IPS-11a (cell line): ENCODE results near the gene TECPR1.
A peak's percentile ranks its signal among the peaks of the same experiment; 100 is the strongest.

Experiments
- H3K4me3 ChIP-seq: one replicate; pipeline ENCODE4 v1.5.1; 2013; ENCODE audit warnings: low read depth, low read length, control low read depth

Gene TECPR1, protein sequence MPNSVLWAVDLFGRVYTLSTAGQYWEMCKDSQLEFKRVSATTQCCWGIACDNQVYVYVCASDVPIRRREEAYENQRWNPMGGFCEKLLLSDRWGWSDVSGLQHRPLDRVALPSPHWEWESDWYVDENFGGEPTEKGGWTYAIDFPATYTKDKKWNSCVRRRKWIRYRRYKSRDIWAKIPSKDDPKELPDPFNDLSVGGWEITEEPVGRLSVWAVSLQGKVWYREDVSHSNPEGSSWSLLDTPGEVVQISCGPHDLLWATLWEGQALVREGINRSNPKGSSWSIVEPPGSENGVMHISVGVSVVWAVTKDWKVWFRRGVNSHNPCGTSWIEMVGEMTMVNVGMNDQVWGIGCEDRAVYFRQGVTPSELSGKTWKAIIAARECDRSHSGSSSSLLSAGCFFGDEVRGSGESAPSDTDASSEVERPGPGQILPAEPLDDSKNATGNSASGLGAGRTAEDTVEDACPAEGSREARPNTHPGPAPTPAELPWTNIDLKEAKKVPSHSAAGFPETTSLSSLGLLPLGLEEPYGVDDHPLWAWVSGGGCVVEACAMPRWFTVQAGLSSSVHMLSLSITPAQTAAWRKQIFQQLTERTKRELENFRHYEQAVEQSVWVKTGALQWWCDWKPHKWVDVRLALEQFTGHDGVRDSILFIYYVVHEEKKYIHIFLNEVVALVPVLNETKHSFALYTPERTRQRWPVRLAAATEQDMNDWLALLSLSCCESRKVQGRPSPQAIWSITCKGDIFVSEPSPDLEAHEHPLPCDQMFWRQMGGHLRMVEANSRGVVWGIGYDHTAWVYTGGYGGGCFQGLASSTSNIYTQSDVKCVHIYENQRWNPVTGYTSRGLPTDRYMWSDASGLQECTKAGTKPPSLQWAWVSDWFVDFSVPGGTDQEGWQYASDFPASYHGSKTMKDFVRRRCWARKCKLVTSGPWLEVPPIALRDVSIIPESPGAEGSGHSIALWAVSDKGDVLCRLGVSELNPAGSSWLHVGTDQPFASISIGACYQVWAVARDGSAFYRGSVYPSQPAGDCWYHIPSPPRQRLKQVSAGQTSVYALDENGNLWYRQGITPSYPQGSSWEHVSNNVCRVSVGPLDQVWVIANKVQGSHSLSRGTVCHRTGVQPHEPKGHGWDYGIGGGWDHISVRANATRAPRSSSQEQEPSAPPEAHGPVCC

DNA sequence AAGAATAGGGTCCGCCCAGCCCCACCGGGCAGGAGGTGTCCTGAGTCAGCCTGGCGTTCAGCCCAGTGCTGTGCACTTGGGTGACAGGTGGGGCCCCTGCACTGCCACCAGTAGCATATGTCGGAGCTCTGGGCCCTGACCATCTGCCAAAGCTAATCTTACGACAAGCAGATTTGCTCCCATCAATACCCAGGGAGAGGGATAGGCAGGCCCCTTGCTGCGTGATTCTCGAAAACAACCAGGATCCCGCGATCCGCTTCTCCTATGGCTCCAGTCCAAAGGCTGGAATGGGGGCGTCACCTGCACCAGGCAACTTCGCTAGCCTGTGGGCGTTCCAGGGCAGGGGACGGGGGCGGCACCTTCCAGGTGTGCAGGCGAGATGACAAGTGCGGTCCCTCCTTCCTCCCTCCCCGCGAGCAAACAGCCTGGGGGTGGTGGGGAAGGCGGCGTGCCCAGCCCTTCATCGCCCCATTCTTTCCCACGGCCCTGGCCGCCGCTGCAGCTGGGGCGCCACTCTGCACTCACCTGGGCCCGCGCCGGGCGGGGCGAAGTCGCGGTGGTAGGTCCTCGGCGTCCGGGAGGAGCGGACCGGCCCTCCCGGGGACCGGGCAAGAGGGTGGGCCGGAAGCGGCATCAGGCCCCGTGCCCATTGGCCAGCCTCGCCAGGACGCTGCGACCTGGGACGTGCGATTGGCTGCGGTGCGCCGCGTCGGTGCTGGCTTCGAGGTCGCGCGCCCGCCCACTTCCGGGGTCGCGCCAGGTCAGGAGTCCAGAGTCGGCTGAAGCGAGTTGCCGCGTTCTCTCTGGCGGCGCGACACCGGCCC lies at the start of gene TECPR1:
Gene TECPR1, minus strand, starts transcription at position 632 of the 824 bp plus-strand sequence. CDS start 6,086 bp downstream, outside the sequence.
- H3K4me3 ChIP-seq: peak within 1 kb of the TSS; percentile 88

GRCh38 chr7:98300595-98301372 lies 48.8 kb upstream of the TECPR1 start:
- no peak overlapping the region for H3K4me3 ChIP-seq

- H3K4me3 ChIP-seq: no peak overlapping the region
Measured at GRCh38 chr7:98297626-98298286, 45.7 kb upstream of the TECPR1 start.

DNA sequence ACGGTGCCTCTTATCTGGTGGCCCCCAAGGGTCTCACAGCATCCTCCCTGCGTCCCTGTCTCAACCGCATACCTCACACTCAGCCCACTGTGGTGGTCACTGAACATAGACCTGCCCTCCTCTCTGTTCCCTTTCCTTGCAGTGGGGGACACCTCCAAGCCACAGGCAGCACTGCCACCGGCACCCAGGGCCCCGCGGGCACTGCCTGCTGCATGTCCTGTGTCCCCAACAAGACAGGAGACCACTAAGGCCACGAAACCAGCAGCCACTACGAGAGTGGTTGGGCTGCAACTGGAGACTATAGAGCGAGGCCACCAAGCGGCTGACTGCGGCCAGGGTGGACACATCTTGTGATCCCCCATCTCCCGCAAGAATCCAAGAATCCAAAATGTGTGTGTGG lies 44.8 kb upstream of the TECPR1 start:
- H3K4me3 ChIP-seq: no peak overlapping the region

- H3K4me3 ChIP-seq: no peak overlapping the region
Measured at GRCh38 chr7:98295467-98296192, 43.6 kb upstream of the TECPR1 start.

DNA sequence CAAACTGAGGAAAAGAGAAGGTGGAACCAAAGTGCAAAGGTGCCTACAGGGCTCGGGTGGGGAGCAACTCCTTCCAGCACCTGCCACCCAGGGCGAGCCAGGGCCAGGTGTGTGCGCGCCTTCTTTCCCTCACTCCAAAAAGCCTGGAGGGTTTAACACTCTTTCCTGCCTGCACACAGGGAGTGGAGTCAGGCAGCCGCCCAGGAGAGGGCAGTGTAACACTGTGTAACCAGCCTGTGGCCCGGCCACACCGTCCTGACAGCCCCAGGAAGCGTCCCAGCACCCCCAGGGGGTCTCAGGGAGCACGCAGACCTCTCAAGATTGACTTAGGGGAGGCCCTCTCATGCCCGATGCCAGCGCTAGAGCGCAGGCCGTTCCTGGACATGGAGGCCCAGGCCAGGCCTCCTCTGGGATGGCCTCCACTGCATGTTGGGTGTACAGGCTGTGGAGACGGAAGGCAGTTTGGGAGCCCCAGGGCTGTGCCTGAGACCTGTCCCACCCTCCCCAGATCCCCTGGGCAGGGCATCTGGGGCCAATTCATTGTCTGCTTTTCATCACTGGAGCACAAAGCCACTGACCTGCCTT lies 42.9 kb upstream of the TECPR1 start:
- H3K4me3 ChIP-seq: no peak overlapping the region

DNA sequence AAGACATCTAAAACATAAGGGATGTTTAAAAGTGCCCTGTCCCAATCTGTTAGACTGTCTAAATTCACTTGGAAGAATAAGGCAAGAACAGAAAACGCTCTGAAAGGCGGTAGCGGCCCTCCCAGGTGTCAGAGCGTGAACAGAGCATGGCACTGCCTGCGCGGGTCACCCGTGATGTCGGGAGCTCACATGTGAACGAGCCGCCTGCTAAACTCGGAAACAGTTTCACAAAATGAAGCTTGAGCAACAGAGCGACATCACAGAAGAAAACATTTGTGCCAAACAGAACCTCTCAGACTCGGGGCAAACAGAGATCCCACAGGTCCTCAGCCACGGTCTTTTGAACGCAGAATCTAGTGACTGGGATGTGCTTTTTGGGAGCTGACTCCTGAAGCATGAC lies 42.3 kb upstream of the TECPR1 start:
- H3K4me3 ChIP-seq: no peak overlapping the region

DNA sequence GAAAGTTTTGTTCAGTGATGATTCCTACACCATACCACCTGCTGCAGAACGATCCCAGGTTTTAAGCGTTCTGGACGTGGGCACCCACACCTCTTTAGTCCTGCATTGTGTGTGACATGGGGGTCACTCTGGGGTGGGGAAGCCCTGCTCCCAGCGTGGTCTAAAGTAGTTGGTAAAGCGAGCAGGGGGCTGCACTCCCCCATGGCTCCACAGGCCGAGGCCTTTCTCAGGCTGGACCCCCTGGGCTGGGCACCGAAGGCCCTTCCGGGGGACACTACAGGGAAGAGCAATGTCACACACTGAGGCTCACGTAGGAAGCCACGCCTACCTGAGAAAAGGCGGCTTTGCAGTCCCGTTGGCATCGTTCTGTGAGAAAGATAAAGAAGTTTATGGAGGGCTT lies 41.7 kb upstream of the TECPR1 start:
- H3K4me3 ChIP-seq: no peak overlapping the region

DNA sequence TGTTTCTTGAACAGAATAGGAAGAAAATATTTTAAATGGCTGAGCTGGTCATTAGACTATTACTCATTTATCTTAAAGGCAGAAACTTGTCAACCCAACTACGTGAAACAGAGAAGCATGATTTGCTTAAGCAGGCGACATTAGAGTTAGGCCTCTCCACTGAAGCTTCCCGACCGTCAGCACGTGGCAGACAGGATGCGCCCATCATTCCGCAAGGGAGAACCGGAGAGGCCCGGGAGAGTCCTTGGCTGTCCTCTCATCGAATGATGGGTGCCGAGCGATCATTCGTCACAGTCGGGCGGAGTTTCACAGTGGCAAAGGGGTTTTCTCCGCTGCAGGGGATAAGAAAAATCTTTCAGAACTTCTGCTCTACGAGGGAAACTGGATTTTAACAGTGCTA lies 41.2 kb upstream of the TECPR1 start:
- no peak overlapping the region for H3K4me3 ChIP-seq

GRCh38 chr7:98291717-98292116 lies 39.7 kb upstream of the TECPR1 start:
- no peak overlapping the region for H3K4me3 ChIP-seq

DNA sequence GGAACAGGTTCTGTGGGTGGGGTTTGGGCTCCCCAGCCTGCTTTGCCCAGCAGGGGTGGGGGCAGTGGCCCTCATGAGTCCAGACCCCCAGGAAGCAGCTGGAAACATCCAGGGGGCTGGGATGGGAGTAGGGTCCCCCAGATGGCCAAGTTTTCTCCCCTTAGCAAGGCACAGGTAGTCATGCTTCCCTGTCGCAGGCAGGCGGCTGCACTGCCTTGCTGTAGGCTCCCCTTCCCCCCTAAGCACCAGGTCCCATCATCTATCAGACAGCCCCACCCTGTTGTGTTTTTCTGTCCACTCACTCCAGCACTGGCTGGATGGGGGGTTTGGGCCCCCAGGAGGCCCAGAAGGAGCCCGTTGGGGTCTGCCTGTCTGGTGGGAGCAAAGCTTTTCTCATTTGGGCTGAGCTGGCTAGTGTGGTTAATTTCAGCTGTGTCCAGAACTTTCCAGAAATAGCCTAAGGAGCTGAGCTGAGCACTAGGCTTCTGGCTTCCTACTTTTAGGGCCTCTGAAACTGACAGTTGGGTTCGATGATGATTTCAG lies 37.4 kb upstream of the TECPR1 start:
- no peak overlapping the region for H3K4me3 ChIP-seq

GRCh38 chr7:98288064-98288823 lies 36.2 kb upstream of the TECPR1 start:
- no peak overlapping the region for H3K4me3 ChIP-seq

DNA sequence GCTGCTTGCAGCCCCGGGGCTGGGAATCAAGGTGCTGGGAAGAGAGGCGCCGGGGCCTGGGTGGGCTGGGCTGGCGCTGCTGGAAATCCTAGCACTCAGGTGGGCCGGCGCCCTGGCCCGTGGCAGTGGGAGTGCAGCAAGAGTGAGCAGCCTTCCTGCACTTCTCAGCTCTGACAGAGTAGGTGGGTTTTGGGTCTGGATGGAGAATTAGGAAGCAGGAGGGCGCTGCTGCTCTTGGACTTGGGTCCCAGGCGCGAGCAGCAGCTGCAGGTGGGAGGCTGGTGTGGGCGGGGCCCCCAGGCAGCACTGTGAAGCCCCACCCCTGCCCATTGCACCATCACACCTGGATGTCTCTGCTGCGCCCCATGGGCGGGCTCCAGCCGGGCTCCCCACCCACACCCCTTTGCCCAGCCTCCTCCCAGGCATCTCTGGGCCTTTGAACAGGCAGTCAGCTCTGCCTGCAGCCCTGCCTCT lies 35.5 kb upstream of the TECPR1 start:
- H3K4me3 ChIP-seq: no peak overlapping the region

GRCh38 chr7:98286701-98287485 lies 34.9 kb upstream of the TECPR1 start:
- H3K4me3 ChIP-seq: no peak overlapping the region

DNA sequence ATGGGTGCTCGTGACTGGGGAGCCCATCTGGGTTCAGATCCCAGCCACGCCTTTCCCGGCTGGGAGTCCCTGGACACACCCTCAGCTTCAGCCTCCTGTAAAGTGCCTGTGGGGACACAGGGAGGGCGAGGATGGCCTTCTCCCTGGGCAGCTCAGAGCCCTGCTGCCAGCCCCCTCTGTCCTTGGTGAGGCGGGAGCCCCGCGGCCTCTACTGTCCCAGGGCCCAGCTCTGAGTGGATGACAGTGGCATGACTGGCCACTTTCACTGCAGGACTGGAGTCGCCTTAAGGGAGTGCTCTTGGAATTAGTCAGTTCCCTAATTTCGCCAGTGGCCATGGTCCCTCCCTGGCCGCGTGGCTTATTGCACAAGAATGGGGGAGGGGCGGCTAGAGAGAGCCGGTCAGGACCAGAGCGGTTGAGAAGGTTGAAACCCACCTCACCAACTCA lies 34.1 kb upstream of the TECPR1 start:
- H3K4me3 ChIP-seq: no peak overlapping the region
